OCI-LY3 (cell line): Measurements from ENCODE around the gene NR1I2.

Experiments
- H2AFZ ChIP-seq: fragments of 200-600, 300-600 bp; shearing (Covaris generic); 2 replicates; pipeline ENCODE4 v1.6.0; 2014; ENCODE audit warnings: antibody characterized with exemption, low read depth, low read length
- H3K27ac ChIP-seq: fragments of 200-600, 300-600 bp; sonication (generic); 2 replicates; pipeline ENCODE4 v1.5.1; 2014; ENCODE audit warnings: mild to moderate bottlenecking, low read length, moderate library complexity, mixed read lengths
- H3K27me3 ChIP-seq: fragments of 200-600, 300-600 bp; sonication (generic); 2 replicates; pipeline ENCODE4 v1.6.1; 2014; ENCODE audit warnings: low read depth, low read length, mixed read lengths
- H3K36me3 ChIP-seq: fragments of 200-600, 300-600 bp; sonication (generic); replicated peaks from 2 replicates; pipeline ENCODE3; 2014; ENCODE audit warnings: low read depth, low read length, mixed read lengths
- H3K4me1 ChIP-seq: fragments of 300-600, 200-600 bp; sonication (generic); 2 replicates; pipeline ENCODE4 v1.6.1; 2014; ENCODE audit warnings: low read length, mixed read lengths
- H3K4me2 ChIP-seq: fragments of 200-600, 300-600 bp; sonication (generic); 2 replicates; pipeline ENCODE4 v1.6.1; 2014; ENCODE audit warnings: low read length, mixed read lengths
- H3K4me3 ChIP-seq: fragments of 300-600, 200-600 bp; sonication (generic); 2 replicates; pipeline ENCODE4 v1.5.1; 2014; ENCODE audit warnings: antibody characterized with exemption, mild to moderate bottlenecking, low read length, moderate library complexity
- H3K79me2 ChIP-seq: fragments of 300-600, 200-600 bp; shearing (Covaris generic); 2 replicates; pipeline ENCODE4 v1.6.1; 2014; ENCODE audit warnings: mild to moderate bottlenecking, low read length, mixed read lengths
- H3K9ac ChIP-seq: fragments of 300-600, 200-600 bp; shearing (Covaris generic); 2 replicates; pipeline ENCODE4 v1.6.0; 2014; ENCODE audit warnings: mild to moderate bottlenecking, low read length, moderate library complexity
- H3K9me3 ChIP-seq: fragments of 200-600, 300-600 bp; shearing (Covaris generic); 2 replicates; pipeline ENCODE4 v1.6.1; 2014; ENCODE audit warnings: low read length, mixed read lengths; ENCODE audit not compliant: insufficient read depth
- H4K20me1 ChIP-seq: fragments of 200-600, 300-600 bp; sonication (generic); 2 replicates; pipeline ENCODE4 v1.6.1; 2016; ENCODE audit warnings: low read length, mixed read lengths; ENCODE audit not compliant: insufficient read depth
- EZH2phosphoT487 ChIP-seq: fragments of 200-600 bp; shearing (Covaris generic); IDR thresholded peaks from 2 replicates; pipeline ENCODE4 v1.6.1; 2018; ENCODE audit warnings: antibody characterized with exemption, mixed run types, low read depth
- TF ChIP-seq, protein P1 (sequence below): fragments of 200-600, 300-600 bp; sonication (generic); IDR thresholded peaks from 2 replicates; pipeline ENCODE4 v1.5.1; 2014; ENCODE audit warnings: antibody characterized with exemption, low read length, low read depth

The NR1I2 gene

DNA sequence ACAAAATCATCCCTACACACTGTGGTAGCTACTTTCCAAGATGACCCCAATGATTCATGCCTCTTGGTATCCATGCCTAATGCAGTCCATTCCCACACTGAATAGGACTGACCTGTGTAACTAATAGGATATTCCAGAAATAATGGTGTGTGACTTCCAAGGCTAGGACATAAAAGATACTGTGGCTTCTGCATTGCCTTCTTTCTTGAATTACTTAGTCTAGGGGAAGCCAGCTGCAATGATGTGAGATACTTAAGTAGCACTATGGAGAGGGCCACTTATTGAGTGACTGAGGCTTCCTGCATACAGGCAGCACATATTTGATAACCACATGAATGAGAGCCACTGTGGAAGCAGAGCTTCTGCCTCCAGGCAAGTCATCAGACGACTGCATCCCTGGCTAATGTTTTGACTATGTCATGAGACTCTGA lies 50.1 kb downstream of the NR1I2 start:
- H3K4me2 ChIP-seq = no peak overlapping the region
- no peaks in the 10 kb centered on the region for H3K79me2 ChIP-seq
- H3K9ac ChIP-seq = no peak overlapping the region
- TF ChIP-seq, protein P1, sequence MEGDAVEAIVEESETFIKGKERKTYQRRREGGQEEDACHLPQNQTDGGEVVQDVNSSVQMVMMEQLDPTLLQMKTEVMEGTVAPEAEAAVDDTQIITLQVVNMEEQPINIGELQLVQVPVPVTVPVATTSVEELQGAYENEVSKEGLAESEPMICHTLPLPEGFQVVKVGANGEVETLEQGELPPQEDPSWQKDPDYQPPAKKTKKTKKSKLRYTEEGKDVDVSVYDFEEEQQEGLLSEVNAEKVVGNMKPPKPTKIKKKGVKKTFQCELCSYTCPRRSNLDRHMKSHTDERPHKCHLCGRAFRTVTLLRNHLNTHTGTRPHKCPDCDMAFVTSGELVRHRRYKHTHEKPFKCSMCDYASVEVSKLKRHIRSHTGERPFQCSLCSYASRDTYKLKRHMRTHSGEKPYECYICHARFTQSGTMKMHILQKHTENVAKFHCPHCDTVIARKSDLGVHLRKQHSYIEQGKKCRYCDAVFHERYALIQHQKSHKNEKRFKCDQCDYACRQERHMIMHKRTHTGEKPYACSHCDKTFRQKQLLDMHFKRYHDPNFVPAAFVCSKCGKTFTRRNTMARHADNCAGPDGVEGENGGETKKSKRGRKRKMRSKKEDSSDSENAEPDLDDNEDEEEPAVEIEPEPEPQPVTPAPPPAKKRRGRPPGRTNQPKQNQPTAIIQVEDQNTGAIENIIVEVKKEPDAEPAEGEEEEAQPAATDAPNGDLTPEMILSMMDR = no peak
- no peak for TF ChIP-seq EZH2phosphoT487
- no peak overlapping the region for H3K4me3 ChIP-seq
- no peaks in the 10 kb centered on the region for H3K36me3 ChIP-seq
- no peak overlapping the region for H3K27ac ChIP-seq
- H2AFZ ChIP-seq = no peak overlapping the region
- H3K4me1 ChIP-seq = no peaks in the 10 kb centered on the region
- H3K9me3 ChIP-seq = no peaks in the 10 kb centered on the region
- H3K27me3 ChIP-seq = no peaks in the 10 kb centered on the region
- H4K20me1 ChIP-seq = no peaks in the 10 kb centered on the region

GRCh38 chr3:119834754-119835370 lies 53.0 kb downstream of the NR1I2 start:
- Histone ChIP-seq H3K4me2 (no peak overlapping the region), H3K27ac (no peak overlapping the region)

GRCh38 chr3:119835556-119835955 lies 53.7 kb downstream of the NR1I2 start:
- H3K4me3 ChIP-seq = no peak overlapping the region
- H3K4me2 ChIP-seq = no peak overlapping the region
- no peaks in the 10 kb centered on the region for H3K79me2 ChIP-seq
- no peaks in the 10 kb centered on the region for H4K20me1 ChIP-seq
- no peaks in the 10 kb centered on the region for H3K36me3 ChIP-seq
- H2AFZ ChIP-seq = no peak overlapping the region
- no peaks in the 10 kb centered on the region for H3K4me1 ChIP-seq
- TF ChIP-seq, protein P1 = no peak
- TF ChIP-seq EZH2phosphoT487 = no peak
- H3K27me3 ChIP-seq = no peaks in the 10 kb centered on the region
- H3K27ac ChIP-seq = no peak overlapping the region
- no peaks in the 10 kb centered on the region for H3K9me3 ChIP-seq
- no peak overlapping the region for H3K9ac ChIP-seq

More at GRCh38 chr3:119834754-119835370, 53.0 kb downstream of the NR1I2 start:
- no peaks in the 10 kb centered on the region for H3K27me3 ChIP-seq
- H3K4me1 ChIP-seq = no peaks in the 10 kb centered on the region
- H3K36me3 ChIP-seq = no peaks in the 10 kb centered on the region
- H3K9me3 ChIP-seq = no peaks in the 10 kb centered on the region
- H2AFZ ChIP-seq = no peak overlapping the region
- H3K9ac ChIP-seq = no peak overlapping the region
- no peak overlapping the region for H3K4me3 ChIP-seq
- no peaks in the 10 kb centered on the region for H3K79me2 ChIP-seq
- no peaks in the 10 kb centered on the region for H4K20me1 ChIP-seq
- TF ChIP-seq, protein P1 = no peak
- TF ChIP-seq EZH2phosphoT487 = no peak

- Histone ChIP-seq H3K9me3 (no peaks in the 10 kb centered on the region), H3K27ac (no peak overlapping the region), H3K27me3 (no peaks in the 10 kb centered on the region), H4K20me1 (no peaks in the 10 kb centered on the region), H3K4me1 (no peaks in the 10 kb centered on the region), H3K36me3 (peaks cover 3% of the 10 kb centered on the region), H3K4me2 (no peak overlapping the region), H3K4me3 (no peak overlapping the region), H3K9ac (no peak overlapping the region), H3K79me2 (no peaks in the 10 kb centered on the region), H2AFZ (no peak overlapping the region)
- no peak for TF ChIP-seq EZH2phosphoT487
- TF ChIP-seq, protein P1 = no peak
Measured at GRCh38 chr3:119841808-119842471, 60.0 kb downstream of the NR1I2 start.
